Astrocyte (in vitro differentiated cells and primary cell): ENCODE measurements around the gene MS4A10.

ENCODE experiments used
- EZH2 ChIP-seq: IDR thresholded peaks from 2 replicates; pipeline ENCODE4 v1.6.1; 2012; ENCODE audit warnings: mild to moderate bottlenecking, low read length, inconsistent platforms; ENCODE audit not compliant: insufficient read depth
- TF ChIP-seq, protein P1 (sequence below): IDR thresholded peaks from 2 replicates; pipeline ENCODE4 v1.5.1; 2011; ENCODE audit warnings: low read depth, mild to moderate bottlenecking, inconsistent platforms, low read length, moderate library complexity; ENCODE audit not compliant: insufficient read depth

- TF ChIP-seq, protein P1, sequence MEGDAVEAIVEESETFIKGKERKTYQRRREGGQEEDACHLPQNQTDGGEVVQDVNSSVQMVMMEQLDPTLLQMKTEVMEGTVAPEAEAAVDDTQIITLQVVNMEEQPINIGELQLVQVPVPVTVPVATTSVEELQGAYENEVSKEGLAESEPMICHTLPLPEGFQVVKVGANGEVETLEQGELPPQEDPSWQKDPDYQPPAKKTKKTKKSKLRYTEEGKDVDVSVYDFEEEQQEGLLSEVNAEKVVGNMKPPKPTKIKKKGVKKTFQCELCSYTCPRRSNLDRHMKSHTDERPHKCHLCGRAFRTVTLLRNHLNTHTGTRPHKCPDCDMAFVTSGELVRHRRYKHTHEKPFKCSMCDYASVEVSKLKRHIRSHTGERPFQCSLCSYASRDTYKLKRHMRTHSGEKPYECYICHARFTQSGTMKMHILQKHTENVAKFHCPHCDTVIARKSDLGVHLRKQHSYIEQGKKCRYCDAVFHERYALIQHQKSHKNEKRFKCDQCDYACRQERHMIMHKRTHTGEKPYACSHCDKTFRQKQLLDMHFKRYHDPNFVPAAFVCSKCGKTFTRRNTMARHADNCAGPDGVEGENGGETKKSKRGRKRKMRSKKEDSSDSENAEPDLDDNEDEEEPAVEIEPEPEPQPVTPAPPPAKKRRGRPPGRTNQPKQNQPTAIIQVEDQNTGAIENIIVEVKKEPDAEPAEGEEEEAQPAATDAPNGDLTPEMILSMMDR = no peak
- TF ChIP-seq EZH2 = no peak
Observed at GRCh38 chr11:60748225-60748624, 36.9 kb upstream of the MS4A10 start.
